GM21825 (cell line): Measurements from ENCODE around the gene COL5A2.
A peak's percentile ranks its signal among the peaks of the same experiment; 100 is the strongest.

ENCODE experiments used
- ATAC-seq: cut with Tn5 transposase; IDR thresholded peaks from one replicate; pipeline ENCODE4 v1.9.1; 2021; ENCODE audit warnings: mild to moderate bottlenecking, moderate library complexity; ENCODE audit not compliant: unreplicated experiment

The COL5A2 gene

DNA sequence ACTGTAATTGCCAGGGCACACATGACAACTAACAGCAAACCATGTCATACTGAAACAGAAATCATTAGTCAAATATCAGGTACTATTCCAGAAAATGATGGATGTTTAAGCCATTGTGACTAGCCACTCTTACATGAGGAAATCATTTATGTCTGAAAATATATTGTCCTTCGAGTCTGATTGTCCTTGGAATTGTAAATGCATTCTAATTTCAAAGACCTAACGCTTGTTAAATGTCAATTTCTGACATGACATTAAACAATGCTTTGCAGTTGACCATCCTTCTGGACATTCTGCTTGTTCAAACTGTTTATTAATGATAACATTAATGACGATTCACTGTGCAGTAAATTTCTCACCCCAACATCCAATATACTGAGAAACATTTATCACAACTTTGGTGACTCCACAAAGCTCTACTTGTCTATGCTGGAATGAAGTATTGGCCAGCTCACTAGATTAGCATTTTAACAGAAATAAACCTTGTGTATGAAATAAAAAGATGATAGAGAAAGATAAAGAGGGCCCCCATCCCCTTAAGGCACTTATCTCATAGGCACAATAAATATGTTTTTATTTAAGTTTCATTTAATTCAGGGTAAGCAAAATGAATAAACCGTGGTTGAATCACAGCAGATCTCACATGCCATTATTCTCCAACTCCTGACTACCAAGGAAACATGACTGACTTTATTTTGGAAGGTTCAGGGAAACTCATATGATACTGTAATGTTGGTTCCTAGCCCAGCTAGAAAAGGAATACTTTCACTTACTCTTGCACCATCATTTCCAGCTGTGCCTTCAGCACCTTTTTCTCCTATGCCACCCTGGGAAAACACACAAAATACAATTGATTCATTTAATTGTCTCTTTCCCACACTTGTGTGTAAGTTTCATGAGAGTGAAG is 123.1 kb downstream of the COL5A2 start:
- ATAC-seq = no peak

DNA sequence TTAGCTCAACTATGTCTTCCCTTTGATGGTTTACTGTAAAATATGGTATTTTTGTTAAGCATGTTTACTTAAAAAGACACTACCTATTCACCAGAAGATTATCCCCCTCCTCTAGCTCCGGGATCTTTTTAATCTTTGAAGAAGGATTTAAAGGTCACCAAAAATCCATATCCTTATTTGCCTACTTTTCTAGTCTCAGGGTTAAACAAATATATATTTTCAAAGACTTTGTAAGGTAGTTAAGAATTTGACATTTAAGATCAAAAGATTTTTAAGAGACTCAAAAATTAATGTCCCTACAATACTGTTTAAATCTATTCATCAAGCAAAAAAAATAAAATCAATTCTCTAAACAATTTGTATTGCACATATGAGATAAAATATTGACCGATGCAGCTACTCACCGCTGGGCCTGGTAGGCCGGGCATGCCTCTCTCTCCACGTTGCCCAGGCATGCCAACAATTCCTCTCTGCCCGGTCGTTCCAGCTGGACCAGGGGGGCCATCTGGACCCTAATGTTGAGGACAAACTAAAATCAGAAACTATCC is 129.3 kb downstream of the COL5A2 start:
- ATAC-seq = no peak

DNA sequence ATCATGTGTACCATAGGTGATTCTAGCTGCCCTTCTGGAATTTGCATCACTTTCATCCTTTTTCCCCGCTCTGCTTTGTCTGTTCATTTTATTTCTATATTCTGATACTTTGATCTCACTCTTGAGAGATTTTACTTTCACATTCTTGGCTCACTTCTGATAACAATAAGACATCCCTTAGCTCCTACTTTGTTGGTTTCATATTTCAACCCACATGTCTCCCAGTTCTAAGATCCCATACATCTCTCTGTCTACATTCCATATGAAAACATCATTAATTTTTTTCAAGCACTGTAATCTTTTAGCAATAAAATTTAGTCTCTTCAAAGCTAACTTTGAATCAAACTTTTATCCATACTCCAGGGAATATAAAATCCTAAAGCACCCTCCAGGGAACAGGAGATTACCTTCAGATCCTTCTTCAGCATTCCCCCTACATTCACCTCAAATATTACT is 129.8 kb downstream of the COL5A2 start:
- no peak for ATAC-seq

DNA sequence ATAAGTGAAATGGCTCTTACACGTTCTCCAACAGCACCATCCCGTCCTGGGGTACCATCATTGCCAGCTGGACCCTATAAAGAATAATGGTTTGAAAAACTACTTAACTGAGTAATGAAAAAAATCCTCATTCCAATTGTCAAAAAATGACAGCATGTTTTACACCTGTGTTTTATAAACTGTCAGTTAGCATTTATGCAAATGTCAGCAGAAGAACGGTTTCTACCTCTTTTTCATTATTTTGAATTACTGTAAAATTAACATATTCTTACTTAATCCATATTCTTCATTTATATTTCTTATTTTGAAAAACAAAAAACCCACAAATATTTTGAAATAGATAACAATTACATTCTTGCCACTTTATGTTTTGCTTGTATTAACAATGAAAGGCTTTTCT is 131.4 kb downstream of the COL5A2 start:
- ATAC-seq = no peak

DNA sequence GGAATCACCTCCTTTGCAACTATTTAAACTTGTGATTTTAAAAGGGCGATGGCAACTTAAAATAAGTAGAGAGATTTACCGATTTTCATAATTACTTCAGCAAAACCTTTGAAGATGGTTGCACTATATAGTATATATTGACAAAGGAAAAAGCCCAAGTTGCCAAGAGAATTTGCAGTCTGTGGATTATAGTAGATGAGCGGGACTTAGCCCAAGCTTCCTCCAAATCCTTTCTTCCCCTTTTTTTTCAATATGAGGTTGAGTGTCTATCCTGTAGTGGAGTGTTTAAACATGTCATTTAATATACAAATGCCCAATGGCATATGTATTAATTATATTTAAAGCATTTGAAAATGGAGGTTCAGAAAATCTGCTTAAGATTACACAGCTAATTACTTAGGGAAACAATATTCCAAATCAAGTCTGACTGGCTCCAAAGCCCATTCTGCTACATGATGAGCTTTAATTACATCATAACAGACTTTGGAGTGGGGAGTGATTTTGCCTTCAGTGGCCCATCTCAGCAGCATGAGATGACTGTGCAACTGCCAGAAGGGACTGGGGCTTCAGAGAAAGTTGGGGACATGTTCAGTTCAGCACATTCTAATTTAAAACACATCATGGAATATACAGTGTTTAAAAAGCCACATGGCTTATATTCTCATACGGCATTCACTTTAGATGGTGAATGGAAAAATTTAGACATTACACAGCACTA is 132.2 kb downstream of the COL5A2 start:
- no peak for ATAC-seq

DNA sequence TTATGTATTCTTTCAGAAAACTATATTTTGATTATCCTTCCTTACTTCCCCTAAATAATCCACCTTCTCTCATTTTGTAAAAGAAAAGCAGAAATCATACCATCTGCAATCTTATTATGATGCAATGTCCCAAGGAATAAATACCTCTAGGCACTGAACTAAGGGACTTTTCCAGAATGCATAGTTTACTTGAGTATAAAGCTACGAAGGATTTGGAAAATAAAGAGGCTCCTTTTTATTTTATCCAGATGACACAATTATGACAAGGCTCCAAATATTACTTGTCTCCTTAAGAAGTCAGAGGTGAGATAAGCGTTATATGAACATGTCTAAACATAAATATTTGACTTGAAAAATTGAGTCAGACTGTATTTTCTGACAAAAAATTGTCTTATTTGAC is 133.2 kb downstream of the COL5A2 start:
- no peak for ATAC-seq

DNA sequence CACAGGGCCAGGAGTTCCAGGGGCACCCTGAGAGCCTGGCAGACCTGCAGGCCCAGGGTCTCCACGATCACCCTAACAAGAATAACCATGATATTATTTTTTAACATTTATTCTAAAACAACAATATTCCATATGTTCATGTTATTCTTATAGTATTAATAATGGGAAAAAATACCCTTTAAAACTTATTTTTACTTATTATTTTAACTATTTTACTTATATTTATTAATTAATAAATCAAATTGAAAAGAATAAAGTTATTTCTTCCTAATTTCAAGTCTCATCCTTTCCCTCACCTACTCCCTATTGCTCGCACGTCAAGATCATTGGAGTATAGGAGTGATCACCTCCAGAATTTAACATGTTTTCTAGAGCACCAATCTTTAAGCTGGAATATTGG is 133.7 kb downstream of the COL5A2 start:
- no peak for ATAC-seq

DNA sequence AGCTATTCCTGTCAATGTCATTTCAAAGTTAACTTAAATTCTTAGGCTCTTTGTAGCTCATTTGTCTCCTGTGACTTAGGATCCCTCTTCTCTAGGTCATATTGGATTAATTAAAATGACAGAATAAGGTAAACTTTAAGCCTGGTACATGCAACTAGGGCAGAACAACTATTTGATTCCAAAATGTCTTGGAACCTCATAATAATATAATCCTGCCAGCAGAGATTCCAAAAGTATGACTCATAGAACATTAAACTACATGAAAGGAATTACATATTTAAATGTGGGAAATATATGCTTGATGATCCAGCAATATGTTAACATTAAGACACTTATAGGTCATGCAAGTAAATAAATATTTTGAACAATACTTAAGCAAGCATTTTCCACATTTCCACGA is 142.0 kb downstream of the COL5A2 start:
- ATAC-seq = no peak

DNA sequence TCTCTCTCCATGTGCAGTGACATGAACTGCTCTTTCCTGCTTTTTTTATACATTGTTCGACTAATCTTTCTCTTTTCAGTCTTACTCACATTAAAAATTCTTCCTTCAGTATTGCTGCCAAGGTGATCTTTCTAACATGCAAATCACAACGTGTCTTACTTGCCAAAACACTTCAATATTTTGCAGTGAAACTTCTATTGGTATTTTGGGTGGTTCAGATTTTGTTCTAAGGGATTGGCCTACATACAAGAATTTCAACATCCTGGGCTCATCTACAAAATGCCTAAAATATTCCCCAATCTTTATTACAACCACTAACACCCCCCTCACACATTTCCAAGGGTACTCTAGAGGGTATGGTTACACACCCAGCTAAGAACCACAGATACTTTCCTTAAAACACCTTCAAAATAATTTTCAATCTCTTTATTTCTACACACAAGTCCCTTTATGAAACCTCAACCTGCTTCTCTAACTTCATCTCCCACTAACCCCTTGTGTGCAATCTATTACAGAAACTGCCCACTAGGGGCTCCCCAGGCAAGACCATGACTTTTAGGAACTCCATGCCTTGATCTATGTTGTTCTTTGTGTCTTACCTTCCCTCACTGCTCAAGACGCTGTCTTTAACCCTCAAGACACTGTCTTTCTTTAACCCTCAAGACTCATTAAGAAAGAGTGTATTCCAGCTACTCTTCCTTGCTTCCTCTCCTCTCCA is 154.5 kb downstream of the COL5A2 start:
- peak; percentile 64 for ATAC-seq

DNA sequence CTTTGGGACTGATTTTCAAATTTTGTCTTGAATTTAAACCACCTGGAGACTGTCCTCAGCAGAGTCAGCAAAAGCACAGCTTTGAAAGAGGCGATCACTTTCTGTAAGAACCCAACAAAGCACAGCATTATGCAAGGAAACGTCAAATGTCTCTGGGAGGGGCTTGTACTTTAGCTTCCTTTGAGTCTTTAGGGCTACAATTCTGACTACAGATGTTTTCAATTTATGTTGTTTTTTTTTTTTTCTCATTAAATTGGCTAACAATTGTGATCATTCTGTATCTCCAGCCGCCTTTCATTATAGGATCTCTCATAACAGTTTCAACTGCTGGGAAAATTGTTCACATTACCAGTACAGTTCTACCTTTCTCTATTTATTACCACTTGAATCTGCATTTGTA is 157.1 kb downstream of the COL5A2 start:
- ATAC-seq = no peak

DNA sequence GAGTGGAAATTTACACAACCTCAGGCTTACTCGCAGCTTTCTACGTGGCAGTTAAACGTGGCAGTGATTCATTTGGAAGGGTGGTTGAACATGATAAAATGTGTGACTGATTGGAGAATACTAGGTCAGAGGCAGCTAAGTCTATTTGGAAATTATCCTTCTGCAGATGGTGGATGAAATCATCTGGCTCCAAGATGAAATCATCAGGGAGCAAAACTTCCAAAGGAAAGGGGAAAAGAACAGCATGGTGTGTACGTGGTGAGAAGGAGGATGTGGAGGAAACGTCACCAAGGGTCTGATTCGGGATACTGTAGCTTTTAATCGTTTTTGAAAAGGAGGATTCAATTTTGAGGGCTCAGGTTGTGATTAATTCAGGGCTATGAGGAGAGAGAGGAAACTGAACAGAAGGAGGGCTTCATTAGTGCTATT is 157.5 kb downstream of the COL5A2 start:
- no peak for ATAC-seq

DNA sequence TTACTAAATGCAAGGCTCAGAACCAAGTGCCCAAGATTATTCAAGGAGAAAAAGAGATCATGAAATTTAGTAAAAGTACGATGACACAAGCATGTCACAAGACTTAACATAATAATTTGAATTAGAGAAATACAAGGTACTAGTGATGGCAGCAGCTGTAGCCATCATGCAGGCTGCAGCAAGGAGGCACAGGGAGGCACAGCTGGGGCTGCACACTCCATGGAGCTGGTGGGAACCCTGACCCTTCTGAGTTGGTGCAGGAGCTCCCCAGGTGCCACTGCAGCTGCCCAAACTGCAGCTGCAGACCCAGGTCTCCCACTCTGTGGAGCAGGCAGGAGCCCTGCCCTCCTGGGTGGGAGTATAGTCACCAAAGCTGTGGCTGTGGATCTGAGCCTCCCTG is 159.4 kb downstream of the COL5A2 start:
- ATAC-seq = no peak

DNA sequence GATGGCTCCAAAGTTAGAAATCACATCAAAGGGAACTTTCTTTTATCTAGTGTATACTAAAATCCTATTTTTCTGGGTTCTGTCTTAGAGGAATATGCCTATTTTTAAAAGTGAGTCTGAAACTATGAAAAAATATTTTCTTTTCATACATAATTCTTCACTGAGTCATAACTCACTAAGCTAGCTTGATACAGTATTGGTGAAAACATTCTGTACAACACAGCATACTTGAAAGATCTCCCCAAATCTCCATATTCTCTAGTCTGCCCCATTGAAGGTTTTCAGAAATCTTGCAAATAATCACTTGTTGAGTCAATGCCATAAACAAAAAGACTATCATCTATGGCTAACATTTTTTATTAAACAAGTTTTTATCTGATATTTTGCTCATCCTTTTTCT is 160.9 kb downstream of the COL5A2 start:
- ATAC-seq = no peak

DNA sequence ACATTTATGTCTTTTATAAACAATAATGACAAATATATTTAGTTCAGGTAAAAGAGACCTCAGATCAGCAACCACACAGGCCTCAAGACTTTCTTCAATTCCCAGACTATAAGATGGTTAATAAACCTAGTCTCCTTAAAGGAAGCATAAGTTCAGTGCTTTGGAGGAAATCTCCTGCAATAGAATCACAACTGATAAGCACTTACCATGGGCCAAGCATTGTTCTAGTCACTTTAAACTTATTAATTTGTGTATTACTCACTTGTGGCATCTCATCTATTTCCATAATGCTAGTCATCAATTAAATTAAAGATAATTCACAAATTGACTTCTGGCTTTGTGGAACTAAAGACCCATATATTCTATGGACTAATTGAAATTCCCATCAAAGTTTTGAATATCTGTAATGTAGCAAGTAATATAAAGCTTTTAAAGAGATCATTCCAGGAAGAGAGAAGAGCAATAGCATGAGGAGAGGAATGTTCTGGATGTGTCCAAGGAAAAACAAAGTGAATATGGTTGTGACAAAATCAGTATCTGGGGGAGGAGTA is 163.2 kb downstream of the COL5A2 start:
- ATAC-seq = no peak

DNA sequence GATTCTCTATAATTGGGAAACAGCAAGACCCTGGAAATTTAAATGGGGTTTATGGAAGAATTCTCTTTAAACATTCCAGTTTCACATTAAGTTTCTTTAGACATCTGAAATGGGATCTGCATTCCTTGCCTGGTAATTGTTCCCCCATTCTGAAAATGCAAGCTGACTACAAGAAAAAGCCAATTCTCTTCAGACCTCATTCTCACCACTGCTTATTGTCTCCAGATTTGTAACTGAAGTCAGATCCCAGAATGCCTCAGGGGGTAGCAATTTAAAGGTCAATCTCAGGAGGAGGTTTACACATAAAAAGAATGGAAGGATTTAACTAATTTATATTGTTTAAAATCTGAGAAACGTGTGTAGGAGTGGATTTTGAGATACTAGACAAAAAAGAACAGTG is 164.2 kb downstream of the COL5A2 start:
- no peak for ATAC-seq

DNA sequence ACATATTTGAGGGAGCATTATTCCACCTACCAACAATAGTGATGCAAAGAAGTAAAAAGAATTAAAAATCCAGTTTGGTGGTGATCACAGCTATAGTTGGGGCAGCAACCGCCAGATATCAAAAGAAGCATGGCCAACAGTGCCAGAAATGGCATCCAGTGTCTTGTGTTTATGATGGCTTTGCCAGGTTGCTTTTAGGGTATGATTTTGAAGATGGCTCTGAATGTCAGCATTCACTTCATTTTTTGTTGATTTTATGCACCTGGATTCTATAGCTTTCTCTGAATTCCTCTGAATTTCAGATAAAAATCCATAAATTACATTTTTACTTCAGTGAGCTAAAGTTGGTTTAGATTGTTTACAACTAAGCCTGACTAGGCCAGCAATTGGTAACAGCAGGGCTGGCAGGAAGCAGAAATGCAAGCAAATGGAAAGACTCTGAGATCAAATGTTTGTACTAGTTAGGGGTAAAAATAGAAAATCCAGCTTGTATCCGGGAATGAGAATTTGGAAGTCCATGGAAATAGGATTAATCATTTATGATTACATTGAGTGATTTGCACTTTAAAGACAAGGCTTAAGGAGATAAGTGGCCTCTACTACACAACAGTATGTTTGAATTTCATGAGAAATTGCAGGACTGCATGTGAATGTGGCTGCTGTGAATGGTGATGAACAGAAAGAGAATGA is 165.0 kb downstream of the COL5A2 start:
- no peak for ATAC-seq

DNA sequence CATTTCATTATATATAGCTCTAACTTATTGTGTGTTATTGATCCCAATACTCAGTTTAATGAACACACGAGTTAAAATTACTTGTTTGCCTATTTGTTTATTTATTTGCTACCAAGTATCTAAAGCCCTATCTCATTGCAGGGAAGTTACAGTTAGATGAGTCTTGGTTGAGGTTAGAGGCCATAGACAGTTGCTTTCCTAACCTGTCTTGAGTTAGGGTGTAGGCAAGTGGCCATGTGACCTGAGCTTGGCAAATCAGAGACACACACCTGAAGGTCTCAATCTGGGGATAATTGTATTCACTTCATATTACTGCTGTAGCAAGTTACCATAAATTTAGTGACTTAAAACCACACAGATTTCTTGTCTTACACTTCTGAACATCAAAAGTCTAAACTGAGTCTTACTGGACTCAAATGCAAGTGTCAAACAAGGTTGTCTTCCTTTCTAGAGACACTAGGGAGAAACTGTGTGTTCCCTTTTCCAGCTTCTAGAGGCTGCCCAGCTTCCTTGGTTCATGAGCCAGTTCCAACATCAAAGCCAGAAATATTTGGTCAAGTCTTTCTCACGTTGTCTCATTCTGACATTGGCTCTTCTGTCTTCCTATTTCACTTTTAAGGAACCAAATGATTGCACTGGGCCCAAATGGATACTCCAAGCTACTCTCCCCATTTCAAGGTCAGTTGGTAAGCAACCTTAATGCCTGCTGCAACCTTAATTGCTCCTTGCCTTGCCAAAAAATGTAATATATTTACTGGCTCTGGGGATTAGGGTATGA is 165.7 kb downstream of the COL5A2 start:
- ATAC-seq = no peak

DNA sequence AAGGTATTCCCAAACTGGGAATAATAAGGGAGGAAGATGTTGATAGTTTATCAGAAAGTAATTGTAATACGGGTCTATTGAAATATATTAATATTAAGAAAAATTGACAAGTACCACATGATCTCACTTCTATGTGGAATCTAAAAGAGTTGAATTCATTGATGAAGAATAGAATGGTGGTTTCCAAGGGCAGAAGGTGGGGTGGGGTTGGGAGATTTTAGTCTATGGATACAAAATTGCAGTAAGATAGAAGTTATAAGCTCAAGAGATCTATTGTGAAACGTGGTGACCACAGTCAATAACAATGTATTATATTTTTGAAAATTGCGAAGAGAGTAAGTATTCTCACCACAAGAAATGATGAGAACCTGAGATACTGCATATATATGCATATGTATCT is 166.5 kb downstream of the COL5A2 start:
- ATAC-seq = no peak

DNA sequence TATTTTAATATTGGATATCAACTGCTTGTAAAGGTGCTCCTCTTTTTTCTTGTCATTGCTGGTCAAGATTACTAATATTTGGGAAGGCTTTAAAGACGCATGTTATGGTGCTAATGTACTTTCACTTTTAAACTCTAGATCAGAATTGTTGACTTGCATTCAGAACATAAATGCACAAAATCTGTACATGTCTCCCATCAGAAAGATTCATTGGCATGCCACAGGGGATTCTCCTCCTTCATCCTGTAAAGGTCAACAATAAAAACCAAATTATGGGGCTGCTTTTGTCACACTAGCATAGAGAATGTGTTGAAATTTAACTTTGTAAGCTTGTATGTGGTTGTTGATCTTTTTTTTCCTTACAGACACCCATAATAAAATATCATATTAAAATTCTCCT is 167.2 kb downstream of the COL5A2 start:
- no peak for ATAC-seq

DNA sequence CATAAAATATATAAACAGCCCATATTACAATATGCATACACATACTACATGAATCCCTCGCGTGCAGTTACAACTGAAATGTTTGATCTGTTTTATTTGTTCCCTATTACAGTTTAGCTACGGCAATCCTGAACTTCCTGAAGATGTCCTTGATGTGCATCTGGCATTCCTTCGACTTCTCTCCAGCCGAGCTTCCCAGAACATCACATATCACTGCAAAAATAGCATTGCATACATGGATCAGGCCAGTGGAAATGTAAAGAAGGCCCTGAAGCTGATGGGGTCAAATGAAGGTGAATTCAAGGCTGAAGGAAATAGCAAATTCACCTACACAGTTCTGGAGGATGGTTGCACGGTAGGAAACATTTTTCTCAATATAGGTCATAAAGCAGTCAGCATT is 169.0 kb downstream of the COL5A2 start:
- ATAC-seq = no peak
